Stomach (tissue), 4 donors: Measurements from ENCODE around the gene CCL14.

Source experiments
- EP300 ChIP-seq: sonication (generic); formaldehyde crosslinking; IDR thresholded peaks from one replicate; pipeline ENCODE4 v1.6.1; 2017; ENCODE audit warnings: antibody characterized with exemption
- POLR2A ChIP-seq, 4 donors: fragments of 450-650 bp; IDR thresholded peaks; one replicate each; pipeline ENCODE4 v1.6.1; 2016; ENCODE audit warnings: antibody characterized with exemption in 4 of 4, control low read depth in 2 of 4, mild to moderate bottlenecking in 1 of 4, moderate library complexity in 1 of 4
- TF ChIP-seq, protein P1 (sequence below), 7 experiments: fragments of 450-650 bp in 4 of 7; fragments of 200-600 bp in 3 of 7; sonication (generic) in 3 of 7; IDR thresholded peaks; one replicate each; pipeline ENCODE4 v1.5.1; 2016 to 2019; ENCODE audit warnings: antibody characterized with exemption in 7 of 7, control low read depth in 2 of 7, mild to moderate bottlenecking in 1 of 7

DNA sequence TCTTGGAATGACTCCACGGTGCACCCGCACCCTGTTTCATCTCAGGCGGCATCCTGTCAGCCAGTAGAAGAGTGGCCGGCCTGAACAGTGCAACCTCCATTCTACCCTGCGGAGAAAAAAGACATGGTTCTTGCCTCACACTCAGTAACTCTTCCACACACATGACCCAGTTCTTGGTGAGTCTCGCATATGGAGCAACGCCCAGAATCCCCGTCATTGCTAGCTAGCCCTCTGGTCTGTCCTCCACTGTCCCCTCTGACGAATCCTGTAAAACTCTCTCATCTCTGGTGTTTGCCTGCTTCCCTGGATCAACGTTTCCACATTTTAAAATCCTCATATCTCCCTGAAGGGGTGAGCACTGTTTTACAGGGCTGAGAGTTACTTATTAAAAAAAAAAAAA lies 51.8 kb downstream of the CCL14 start:
- TF ChIP-seq POLR2A (IDR thresholded peaks at IDR 0.05) (no peak), EP300 (no peak)
- TF ChIP-seq, protein P1, sequence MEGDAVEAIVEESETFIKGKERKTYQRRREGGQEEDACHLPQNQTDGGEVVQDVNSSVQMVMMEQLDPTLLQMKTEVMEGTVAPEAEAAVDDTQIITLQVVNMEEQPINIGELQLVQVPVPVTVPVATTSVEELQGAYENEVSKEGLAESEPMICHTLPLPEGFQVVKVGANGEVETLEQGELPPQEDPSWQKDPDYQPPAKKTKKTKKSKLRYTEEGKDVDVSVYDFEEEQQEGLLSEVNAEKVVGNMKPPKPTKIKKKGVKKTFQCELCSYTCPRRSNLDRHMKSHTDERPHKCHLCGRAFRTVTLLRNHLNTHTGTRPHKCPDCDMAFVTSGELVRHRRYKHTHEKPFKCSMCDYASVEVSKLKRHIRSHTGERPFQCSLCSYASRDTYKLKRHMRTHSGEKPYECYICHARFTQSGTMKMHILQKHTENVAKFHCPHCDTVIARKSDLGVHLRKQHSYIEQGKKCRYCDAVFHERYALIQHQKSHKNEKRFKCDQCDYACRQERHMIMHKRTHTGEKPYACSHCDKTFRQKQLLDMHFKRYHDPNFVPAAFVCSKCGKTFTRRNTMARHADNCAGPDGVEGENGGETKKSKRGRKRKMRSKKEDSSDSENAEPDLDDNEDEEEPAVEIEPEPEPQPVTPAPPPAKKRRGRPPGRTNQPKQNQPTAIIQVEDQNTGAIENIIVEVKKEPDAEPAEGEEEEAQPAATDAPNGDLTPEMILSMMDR (IDR thresholded peaks at IDR 0.05) = no peak
